HepG2 (cell line): ENCODE measurements around the gene PMEL. TPM values are rescaled to one million over a fixed set of nuclear protein-coding genes. Genes with fewer than 3 reads are reported as not detected.

Experiments used
- AHR ChIP-seq: IDR thresholded peaks from 2 replicates; pipeline ENCODE4 v1.6.1; 2018; ENCODE audit warnings: missing genetic modification reagents, missing compliant biosample characterization
- ARHGAP35 ChIP-seq: sonication (generic); formaldehyde crosslinking; IDR thresholded peaks from 2 replicates; pipeline ENCODE4 v1.9.0; 2022; ENCODE audit warnings: mild to moderate bottlenecking, inconsistent platforms, moderate library complexity, missing genetic modification reagents, borderline replicate concordance
- EZH2 ChIP-seq: conservative IDR thresholded peaks from 2 replicates; pipeline ENCODE4 v1.6.1; 2012; ENCODE audit warnings: mild to moderate bottlenecking, low read depth, low read length, moderate library complexity
- HMGXB3 ChIP-seq: sonication (generic); formaldehyde crosslinking; IDR thresholded peaks from 2 replicates; pipeline ENCODE4 v1.4.0; 2020; ENCODE audit warnings: missing genetic modification reagents, borderline replicate concordance
- HOXA7 ChIP-seq: sonication (generic); formaldehyde crosslinking; IDR thresholded peaks from 2 replicates; pipeline ENCODE4 v1.8.1; 2022; ENCODE audit warnings: mild to moderate bottlenecking, missing genetic modification reagents, moderate library complexity
- JUN ChIP-seq: sonication (generic); formaldehyde crosslinking; IDR thresholded peaks from 2 replicates; pipeline ENCODE4 v1.4.0; 2020; ENCODE audit warnings: mild to moderate bottlenecking, missing genetic modification reagents
- KDM3A ChIP-seq: IDR thresholded peaks from 2 replicates; pipeline ENCODE4 v1.6.1; 2018; ENCODE audit warnings: low read depth, missing compliant biosample characterization
- NAIF1 ChIP-seq: sonication (generic); formaldehyde crosslinking; IDR thresholded peaks from 2 replicates; pipeline ENCODE4 v1.5.0; 2020; ENCODE audit warnings: mild to moderate bottlenecking, missing genetic modification reagents, borderline replicate concordance
- PATZ1 ChIP-seq: sonication (generic); formaldehyde crosslinking; IDR thresholded peaks from 2 replicates; pipeline ENCODE4 v1.4.0; 2020; ENCODE audit warnings: missing genetic modification reagents
- PHB2 ChIP-seq: fragments of 450-650 bp; IDR thresholded peaks from 2 replicates; pipeline ENCODE4 v1.6.1; 2018; ENCODE audit not compliant: partially characterized antibody
- PRDM10 ChIP-seq: sonication (generic); formaldehyde crosslinking; IDR thresholded peaks from 2 replicates; pipeline ENCODE4 v1.4.0; 2020; ENCODE audit warnings: low read depth, missing genetic modification reagents
- RAD21 ChIP-seq: fragments of 450-650 bp; formaldehyde crosslinking; IDR thresholded peaks from 2 replicates; pipeline ENCODE4 v1.5.0; 2020; ENCODE audit warnings: mild to moderate bottlenecking
- SOX13 ChIP-seq, 3 experiments: fragments of 450-650 bp in 1 of 3; sonication (generic) in 1 of 3; formaldehyde crosslinking in 1 of 3; IDR thresholded peaks in 2 of 3; conservative IDR thresholded peaks in 1 of 3; 2 replicates each; pipeline versions ENCODE4 v1.5.0 to v1.6.1; 2016 to 2020; ENCODE audit warnings: antibody characterized with exemption in 1 of 3, mild to moderate bottlenecking in 1 of 3, missing compliant biosample characterization in 1 of 3, missing genetic modification reagents in 1 of 3, moderate library complexity in 1 of 3
- UBTF ChIP-seq: sonication (generic); formaldehyde crosslinking; IDR thresholded peaks from 2 replicates; pipeline ENCODE4 v1.4.0; 2020; ENCODE audit warnings: mild to moderate bottlenecking, missing genetic modification reagents
- YY1 ChIP-seq: IDR thresholded peaks from 2 replicates; pipeline ENCODE4 v1.6.1; 2011; ENCODE audit warnings: low read length, low read depth, moderate library complexity, mild to moderate bottlenecking; ENCODE audit not compliant: insufficient read depth, insufficient replicate concordance
- ZNF782 ChIP-seq: sonication (generic); formaldehyde crosslinking; IDR thresholded peaks from 2 replicates; pipeline ENCODE4 v1.4.0; 2020; ENCODE audit warnings: missing genetic modification reagents, mild to moderate bottlenecking, borderline replicate concordance
- ZSCAN31 ChIP-seq: sonication (generic); formaldehyde crosslinking; IDR thresholded peaks from 2 replicates; pipeline ENCODE4 v1.5.0; 2020; ENCODE audit warnings: low read depth, mild to moderate bottlenecking, missing genetic modification reagents
- polyA plus RNA-seq, 8 experiments: library from polyadenylated mRNA; depleted of rRNA in 3 of 8; stranded (reverse) in 7 of 8; unstranded in 1 of 8; fragments of >200 nt; fragmentation: Illumina TruSeq in 4 of 8; extraction: Trizol in 4 of 8; gene quantifications; 2 replicates each; pipeline versions ENCODE4 v1.2.1 to v1.2.3, GENCODE V29; 2011 to 2016; ENCODE audit warnings: low read depth in 4 of 8, missing spikeins in 1 of 8, mixed read lengths in 1 of 8; ENCODE audit not compliant: insufficient read depth in 1 of 8
- total RNA-seq, 5 experiments: library from RNA; depleted of rRNA; stranded (reverse); fragments of >200 nt; fragmentation: Illumina TruSeq; extraction: Trizol; gene quantifications; 2 replicates each; pipeline ENCODE4 v1.2.3, GENCODE V29; 2016; ENCODE audit warnings: low read depth in 1 of 5

PMEL gene
- total and polyA plus RNA-seq, 2 of the 13 experiments (the other 11 are each of a cell fraction or from before 2014, with no cell fraction given), result 0.49 to 3.3 TPM

GRCh38 chr12:55997535-55997859 lies 31.7 kb upstream of the PMEL start (continued):
- TF ChIP-seq HMGXB3 (no peak), NAIF1 (no peak), PATZ1 (CRISPR knock-in tag) (no peak), YY1 (no peak), UBTF (CRISPR knock-in tag) (peak; percentile 8; the same call in 1 of the 2 replicates), SOX13 (IDR thresholded peaks at IDR 0.05) (no peak), SOX13 (CRISPR knock-in tag; conservative IDR thresholded peaks at IDR 0.05 in 1 of 2, IDR thresholded peaks at IDR 0.05 in 1 of 2) (no peak), KDM3A (CRISPR knock-in tag) (no peak), ARHGAP35 (CRISPR knock-in tag) (no peak), RAD21 (CRISPR knock-in tag) (no peak), PHB2 (no peak), AHR (CRISPR knock-in tag) (no peak), ZSCAN31 (CRISPR knock-in tag) (no peak), EZH2 (no peak), ZNF782 (CRISPR knock-in tag) (0 out of 2 replicates have a peak, but pooled peaks have one; percentile 6), PRDM10 (CRISPR knock-in tag) (0 out of 2 replicates have a peak, but pooled peaks have one; percentile 1), HOXA7 (CRISPR knock-in tag) (no peak), JUN (no peak)
